ENCODE measurements around the gene KRT74.
"Not testable (repeated sequence)": the region's sequence is repeated elsewhere in the genome, so short reads cannot be mapped to it uniquely, and the experiment has no call there.

KRT74 gene

DNA sequence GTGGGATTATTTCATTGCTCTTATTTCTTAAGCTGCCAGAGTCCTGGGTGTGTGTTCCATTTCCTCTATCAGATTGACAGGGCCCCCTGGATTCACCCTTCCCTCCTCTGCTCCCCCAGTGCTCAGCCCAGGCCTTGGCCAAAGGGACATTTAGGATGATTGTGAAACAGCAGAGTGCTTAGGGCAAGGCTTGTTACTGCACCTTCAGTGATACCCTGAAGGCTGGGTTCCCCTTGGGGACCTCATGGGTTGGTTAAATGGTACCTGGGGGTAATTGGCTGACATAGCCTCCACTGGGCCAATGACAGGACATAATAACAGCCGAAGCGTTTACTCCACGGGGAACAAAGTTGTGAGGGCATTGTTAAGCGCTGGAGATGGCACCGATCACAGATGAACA lies 28.9 kb upstream of the KRT74 start:
- no peak for DNase-seq (ENCODE audit: low read depth in 3 of 3)

DNA sequence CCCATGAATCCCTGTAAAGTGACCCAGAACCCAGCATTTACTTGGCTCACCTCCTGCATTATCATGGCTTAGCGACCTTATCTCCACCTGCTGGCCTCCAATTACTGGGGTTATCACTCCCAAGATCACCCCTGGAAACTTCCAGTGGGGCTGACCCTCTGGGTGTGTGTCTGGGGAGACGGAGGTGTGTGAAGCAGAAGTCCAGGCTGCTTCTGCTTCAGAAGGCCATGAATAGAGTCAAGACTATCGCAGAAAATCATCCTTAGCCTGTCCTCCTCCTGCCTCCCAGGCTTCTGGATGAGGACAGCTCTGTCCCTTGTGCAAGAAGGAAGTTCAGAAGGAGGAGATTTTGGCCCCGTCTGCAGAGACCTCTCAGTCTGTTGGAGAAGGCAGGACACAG lies 28.0 kb upstream of the KRT74 start:
- no peak for DNase-seq (ENCODE audit: low read depth in 3 of 3)

DNA sequence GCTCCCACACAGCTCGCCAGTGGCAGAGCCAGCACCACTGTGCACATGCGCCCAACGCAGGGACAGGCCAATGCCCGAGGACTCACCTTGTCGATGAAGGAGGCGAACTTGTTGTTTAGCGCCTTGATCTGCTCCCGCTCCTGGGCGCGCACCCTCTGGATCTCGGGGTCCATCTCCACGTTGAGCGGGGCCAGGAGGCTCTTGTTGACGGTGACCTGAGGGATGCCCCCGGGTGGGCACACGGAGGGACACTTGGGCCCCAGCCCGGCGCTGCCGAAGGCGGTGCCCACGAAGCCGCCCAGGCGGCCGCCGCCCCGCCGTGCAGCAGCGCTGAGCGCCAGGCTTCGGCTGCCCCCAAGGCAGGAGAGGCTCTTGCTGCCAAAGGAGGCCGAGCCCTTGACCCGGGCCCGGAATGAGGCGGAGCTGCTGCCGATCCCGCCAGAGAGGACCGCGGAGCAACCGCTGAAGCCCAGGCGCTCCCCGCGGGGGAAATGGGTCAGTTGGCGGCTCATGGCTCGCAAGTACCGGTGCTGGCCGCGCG lies 27.4 kb upstream of the KRT74 start, which contains the start of gene KRT72:
Gene KRT72 (minus strand): TSS at position 523 of the 541 bp plus-strand sequence. CDS start 11 bp downstream, at position 512.
- no peak for DNase-seq (ENCODE audit: low read depth in 3 of 3)

DNA sequence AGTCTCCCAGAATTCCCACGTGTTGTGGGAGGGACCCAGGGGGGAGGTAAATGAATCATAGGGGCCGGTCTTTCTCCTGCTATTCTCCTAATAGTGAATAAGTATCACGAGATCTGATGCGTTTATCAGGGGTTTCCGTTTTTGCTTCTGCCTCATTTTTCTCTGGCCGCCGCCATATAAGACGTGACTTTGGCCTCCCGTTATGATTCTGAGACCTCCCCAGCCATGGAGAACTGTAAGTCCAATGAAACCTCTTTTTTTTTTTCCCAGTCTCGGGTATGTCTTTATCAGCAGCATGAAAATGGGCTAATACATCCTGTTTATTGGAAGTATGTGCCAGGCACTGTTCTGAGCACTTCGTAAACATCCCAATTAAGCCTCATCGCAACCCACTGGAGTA lies 26.8 kb upstream of the KRT74 start:
- no peak for DNase-seq (ENCODE audit: low read depth in 3 of 3)

DNA sequence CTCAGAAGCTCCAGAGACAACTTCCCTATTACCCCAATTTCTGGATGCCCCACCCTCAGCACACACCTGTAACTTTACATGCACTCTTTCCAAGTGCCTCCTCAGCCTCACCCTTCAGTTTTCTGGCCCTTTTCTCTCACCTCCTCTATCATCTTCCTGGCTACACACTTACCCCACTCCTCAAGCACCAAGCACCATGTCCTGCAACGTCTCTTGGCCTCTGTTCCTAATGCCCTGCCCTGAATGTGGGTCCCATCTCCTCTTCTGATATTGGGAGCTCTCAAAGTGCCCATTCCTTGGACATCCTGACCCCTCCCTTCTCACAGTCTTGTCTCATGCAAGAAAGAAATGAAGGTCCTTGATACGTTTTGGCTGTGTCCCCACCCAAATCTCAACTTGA lies 26.4 kb upstream of the KRT74 start:
- no peak for DNase-seq (ENCODE audit: low read depth in 3 of 3)

DNA sequence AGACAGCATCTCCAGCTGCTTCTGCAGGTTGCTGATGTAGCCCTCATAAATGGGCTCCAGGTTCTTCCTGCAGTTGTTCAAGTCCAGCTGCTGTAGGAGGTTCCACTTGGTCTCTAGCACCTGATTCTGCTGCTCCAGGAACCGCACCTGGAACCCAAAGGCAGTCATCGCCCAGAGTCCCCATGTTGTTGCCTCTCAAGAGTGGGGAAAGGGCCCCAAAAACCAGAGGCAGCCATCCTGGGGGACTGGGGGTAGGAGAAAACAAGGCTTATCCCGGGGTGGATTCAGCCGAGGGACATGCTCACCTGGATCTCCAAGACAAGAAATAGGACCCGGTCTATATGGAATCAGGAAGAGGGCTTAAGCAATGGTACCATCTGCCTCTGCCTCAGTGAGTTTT lies 25.3 kb upstream of the KRT74 start:
- DNase-seq (ENCODE audit: low read depth in 3 of 3) = no peak

DNA sequence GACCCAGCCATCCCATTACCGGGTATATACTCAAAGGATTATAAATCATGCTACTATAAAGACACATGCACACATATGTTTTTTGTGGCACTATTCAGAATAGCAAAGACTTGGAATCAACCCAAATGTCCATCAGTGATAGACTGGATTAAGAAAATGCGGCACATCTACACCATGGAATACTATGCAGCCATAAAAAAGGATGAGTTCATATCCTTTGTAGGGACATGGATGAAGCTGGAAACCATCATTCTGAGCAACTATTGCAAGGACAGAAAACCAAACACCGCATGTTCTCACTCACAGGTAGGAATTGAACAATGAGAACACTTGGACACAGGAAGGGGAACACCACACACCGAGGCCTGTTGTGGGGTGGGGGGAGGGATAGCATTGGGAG lies 20.6 kb upstream of the KRT74 start:
- not testable (repeated sequence) for DNase-seq (ENCODE audit: low read depth in 3 of 3)

DNA sequence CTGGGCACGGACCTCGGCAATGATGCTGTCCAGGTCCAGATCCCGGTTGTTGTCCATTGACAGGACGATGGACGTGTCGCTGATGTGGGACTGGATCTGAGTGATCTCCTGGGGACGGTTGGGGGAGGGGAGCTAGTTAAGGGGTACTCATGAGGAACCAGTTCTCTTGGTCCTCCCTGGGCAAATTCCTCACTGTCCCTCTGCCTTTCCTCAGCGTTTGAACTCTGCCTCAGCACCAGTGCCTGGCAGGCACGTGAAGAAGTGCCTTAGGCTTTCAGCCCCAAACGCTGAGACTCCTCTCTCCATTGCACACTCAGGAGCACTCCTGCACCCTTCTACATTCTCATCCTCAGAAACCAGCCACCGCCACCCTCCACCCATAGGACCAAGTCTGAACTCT lies 17.9 kb upstream of the KRT74 start:
- DNase-seq (ENCODE audit: low read depth in 3 of 3) = no peak

DNA sequence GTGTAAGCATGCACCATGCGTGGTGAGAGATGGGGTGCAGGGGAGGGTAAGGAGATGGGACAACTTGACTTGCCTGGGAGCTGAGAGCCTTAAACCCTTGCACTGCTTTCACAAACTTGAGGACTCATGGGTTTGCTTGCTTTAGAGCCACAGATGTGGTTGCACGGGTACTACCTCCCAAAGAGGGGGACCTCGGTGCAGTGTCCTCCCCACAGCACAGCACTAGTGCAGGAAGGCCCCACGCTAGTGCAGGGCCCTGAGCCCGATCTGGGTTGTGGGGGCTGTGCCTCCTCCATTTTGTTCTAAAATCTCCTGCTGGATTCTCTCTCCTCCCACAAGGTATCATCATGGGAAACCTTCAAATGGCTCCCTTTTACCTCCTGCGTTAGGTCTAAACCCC lies 16.4 kb upstream of the KRT74 start:
- DNase-seq (ENCODE audit: low read depth in 3 of 3) = no peak

DNA sequence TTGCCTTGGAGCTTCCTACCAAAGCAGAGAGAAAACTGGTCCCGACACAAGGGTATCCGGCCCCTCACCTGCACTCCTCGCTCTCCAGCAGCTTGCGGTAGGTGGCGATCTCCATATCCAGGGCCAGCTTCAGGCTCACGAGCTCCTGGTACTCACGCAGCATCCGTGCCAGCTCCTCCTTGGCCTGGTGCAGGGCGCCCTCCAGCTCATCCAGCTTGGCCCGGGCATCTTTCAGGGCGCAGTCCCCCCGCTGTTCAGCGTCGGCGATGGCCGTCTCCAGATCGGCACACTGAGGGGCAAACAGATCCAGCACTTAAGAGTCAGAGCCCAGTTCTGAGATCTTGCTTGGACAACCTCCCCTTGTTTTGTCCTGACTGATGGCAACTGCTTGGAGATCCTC lies 13.9 kb upstream of the KRT74 start:
- DNase-seq (ENCODE audit: low read depth in 3 of 3) = no peak

DNA sequence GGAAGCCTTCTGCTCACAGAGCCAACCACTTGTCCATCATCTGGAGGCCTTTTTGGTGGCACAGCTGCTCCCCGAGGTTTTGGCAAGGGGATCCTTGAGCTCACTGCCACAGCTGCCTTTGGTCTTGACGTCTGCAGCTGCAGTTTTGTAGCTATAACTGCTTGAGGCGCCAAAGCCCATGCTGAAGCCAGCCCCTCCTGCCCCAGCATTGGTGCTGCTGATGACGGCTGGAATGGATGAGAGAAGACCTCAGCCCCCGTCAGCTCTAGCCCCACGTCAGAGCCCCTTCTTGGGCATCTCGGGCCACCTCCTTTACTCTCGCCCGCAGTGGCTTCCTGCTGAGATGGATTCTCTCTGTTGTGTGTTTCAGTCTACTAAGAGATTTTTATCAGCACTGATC lies 12.3 kb upstream of the KRT74 start:
- peak in 1 of 3 experiments; percentile 19 for DNase-seq (ENCODE audit: low read depth in 3 of 3)

DNA sequence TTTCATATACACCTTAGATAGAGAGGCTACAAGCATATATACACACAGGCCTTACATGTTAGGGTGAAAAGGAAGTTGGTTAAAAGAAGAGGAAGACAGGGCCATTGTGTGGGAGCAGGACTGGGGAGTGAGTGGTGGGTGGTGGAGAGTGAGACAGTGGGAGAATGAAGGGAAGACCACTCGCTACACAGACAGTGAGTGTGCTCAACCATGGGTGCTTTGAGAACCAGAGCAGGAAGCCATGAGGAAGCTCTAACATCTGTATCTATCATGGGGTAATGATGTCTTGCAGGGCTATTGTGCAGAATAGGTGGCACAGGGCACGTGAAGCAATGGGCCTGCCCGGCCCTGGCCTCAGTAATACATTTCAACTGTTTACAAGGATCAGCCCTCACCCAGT lies 11.4 kb upstream of the KRT74 start:
- no peak for DNase-seq (ENCODE audit: low read depth in 3 of 3)

DNA sequence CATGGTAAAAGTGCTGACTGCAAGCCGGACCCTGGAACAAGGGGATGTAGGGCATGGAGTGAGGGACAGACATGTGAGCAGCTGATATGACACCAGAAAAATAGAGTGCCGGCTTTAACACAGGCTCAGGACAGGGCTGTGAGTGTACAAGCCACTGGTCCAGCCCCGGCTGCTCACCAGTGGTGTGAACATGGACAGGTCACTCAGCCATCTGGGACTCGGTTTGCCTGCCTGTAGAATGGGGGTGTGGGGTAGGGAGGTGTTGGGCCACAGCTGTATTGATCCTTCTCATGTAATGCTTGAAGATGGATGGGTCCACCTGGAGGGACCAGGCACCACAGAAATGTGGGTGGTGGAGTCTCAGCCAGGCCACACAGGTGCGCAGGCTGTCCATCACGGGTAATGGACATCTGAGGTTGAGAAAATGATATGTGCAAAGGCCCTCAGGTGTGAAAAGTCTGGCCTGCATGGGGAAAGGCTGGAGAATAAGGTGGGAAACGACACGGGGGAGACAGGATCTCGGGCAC lies 10.6 kb upstream of the KRT74 start:
- DNase-seq (ENCODE audit: low read depth in 3 of 3) = no peak

DNA sequence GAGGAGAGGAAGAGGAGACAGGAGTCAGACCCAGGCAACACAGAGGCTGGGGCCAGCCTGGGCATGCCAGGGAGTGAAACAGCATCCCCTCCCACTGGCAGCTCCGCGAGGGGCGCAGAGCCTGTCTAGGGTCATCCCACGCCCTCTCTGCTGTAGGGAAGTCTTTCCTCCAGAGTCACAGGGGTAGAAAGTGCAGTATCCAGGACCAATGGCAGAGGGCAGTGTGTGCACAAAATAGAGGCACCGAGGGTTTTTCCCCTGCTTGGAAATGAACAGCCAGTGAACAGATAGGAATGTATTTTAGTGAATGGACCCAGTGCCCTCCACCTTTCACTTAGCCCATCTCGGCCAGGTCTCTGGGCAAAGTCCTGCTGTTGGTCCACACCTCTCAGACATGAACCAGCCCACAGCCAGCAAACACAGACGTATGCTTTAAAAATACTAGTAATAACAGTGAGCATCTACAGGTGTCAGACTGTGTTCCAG lies 9.4 kb upstream of the KRT74 start:
- DNase-seq (ENCODE audit: low read depth in 3 of 3) = peak; percentile 30 to 54 (median 50)

DNA sequence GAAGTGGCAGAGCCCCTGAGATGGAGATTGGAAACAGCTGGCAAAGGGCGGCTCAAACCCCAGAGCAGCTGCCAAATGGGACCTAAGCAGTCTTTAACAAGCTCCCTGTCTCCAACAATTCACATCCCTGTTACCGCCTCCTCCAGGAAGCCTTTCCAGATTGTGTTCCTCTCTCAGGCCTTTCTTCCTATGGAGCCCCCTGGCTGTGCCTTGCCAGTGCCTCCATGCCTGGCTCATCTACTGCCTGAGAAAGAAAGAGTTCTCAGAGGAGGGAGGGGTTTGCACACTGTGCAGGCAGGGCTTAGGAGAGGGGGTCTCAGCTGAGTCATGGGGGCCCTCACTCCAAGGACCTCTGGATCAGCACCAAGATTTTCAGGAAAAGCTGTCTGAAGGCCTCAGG lies 8.8 kb upstream of the KRT74 start:
- DNase-seq (ENCODE audit: low read depth in 3 of 3) = no peak

DNA sequence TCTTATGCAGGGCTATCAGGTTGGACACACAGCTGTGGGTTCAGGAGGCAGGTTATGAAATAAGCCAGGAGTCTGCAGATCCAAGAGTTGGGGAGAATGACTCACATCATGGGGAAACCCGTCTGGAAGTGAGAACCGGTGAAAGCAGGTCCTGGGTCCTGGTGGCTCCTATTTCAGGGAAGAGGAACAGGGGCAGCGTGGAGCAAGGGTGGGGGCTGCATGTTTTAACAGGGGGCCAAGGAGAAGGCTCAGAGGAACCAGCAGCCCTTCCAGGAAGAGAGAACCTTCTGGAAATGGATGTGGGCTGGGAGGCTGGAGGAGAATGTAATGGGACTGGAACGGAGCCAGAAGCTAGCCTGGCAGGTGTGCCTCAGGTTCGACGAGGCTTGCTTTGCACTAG lies 7.8 kb upstream of the KRT74 start:
- no peak for DNase-seq (ENCODE audit: low read depth in 3 of 3)

DNA sequence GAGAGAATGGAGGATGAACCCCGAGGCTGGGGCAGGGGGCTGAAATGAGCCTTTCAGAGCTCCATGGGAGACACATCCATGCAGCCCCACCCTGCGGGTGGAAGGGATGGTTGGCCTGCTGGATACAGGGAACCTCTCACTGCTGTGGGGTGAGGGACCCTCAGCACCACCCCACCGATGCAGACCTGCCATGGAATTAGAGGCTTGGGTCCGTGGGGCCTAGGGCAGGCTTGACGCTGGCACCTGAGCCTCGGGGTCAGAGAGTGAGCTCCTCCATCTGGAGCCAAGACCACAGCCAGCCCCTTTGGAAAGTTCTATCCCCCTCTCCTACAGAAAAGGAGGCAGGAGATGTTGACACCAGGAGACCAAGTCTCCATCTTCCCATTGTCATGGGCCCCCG lies 7.4 kb upstream of the KRT74 start:
- no peak for DNase-seq (ENCODE audit: low read depth in 3 of 3)

DNA sequence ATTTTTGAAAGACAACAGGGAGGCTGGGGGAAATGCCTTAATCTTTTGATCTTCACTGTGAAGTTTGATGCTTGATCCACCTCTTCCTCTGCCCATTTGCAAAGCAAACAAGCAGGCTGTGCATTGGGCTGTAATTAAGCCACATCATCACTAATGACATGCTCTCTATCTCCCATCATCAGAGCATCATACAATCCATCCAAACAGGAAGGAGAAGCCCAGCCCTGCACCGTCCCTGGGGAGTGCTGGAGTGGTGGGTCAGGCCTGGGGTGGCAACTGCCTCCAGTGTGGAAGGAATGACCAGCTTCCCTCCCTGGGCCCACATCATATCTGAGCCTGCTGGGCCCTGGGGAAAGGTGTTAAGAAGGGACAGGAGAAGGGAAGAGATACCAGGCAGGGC lies 6.9 kb upstream of the KRT74 start:
- DNase-seq (ENCODE audit: low read depth in 3 of 3) = no peak

DNA sequence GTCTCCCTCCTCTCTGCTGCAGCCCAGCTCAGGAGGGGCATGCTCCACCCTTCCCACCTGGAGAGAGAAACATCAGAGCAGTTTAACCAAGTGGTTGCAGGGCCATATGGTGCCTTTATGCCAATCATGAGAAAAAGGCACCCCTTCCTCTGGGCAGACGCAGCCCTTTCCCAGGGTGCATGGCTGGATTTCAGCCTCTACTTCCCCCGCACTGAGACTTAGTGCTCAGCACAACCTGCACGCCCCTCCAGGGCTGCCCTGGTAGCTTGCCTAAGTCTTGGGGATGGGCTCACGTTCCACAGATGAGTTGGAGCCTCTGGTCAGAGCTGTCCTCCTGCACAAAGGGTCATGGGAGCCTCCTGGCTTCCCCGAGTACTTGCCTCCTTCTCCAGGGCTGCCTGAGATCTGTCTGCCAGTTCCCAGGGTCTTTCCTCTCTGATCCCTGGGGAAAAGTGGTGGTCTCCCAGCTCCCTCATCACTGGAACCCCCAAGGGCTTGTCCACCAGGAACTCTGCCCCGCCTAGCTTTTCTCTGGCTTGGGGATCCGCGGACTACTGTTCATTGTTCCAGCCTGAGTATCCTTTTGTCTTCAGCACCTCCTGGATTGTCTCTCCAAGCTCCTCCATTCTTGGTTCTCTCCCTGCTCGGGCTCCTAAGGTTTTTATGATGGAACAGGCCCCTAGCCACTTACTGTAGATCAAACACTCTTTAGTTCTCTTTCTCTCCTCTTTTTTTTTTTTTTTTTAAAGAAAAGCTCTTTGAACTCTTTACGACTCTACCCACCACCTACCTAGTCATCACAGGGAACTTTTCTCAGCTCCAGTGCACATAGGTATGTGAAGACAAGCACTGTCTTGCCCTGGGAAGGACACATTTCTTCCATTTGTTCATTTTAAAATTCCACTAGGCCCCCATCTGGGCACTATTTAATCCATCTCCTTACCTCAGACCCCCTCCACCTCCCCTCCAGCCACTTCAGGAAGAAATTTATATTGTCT lies 6.1 kb upstream of the KRT74 start:
- no peak for DNase-seq (ENCODE audit: low read depth in 3 of 3)

DNA sequence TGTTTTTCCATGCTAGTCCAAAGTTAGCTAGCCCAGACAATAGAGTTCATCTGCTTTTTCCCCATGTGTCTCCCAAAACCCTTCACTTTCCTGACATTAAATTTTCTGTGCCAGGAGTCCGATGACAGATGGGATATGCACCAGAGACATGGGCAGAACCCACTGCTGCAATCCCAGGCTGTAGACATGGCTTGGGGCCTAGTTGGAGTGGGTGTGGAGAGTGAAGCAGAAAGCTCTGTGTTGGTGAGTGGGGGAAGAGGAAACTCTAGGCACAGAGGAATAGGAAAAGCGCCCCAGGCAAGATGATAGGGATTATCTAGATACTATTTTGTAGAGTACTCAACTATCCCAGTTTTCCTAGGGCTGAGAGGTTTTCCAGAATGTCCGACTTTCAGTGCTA lies 4.8 kb upstream of the KRT74 start:
- DNase-seq (ENCODE audit: low read depth in 3 of 3) = no peak

DNA sequence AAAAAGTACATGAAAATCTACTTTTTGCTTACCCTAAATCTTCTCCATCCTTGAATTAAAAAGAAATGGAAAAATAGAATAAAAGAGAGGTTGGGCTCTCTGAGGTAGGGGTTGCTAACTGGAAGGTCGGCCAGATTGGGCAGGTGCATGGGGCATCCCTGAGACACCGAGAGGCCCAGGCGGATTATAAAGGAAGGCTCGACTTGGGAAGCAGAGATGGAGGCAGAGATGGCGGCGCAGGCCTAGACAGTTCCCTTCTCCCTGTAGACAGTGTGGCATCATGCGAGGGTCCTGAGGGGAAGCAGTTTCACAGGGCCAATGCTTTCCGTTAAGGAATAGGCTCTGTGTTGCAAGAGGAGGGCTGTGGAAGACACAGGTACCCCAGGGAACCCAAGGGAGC lies 3.7 kb upstream of the KRT74 start:
- DNase-seq (ENCODE audit: low read depth in 3 of 3) = no peak

DNA sequence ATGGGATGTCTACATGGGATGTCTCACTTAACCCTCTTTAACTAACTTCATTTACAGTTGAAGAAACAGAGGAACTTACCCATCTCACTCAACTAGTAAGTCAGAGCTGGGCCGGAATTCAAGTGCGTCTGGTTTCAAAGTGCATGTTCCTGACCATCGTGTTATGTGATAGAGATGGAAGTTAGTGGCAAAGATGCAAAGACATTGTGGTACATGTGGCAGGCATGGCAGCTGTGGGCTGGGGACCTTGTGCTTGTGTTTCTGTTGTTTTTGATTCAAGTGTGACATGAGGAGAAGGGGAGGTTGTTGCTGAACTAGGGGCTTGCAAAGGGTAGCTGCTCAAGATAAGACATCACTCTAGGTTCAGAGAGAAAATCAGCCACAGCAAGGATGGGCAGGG lies 2.3 kb upstream of the KRT74 start:
- no peak for DNase-seq (ENCODE audit: low read depth in 3 of 3)

DNA sequence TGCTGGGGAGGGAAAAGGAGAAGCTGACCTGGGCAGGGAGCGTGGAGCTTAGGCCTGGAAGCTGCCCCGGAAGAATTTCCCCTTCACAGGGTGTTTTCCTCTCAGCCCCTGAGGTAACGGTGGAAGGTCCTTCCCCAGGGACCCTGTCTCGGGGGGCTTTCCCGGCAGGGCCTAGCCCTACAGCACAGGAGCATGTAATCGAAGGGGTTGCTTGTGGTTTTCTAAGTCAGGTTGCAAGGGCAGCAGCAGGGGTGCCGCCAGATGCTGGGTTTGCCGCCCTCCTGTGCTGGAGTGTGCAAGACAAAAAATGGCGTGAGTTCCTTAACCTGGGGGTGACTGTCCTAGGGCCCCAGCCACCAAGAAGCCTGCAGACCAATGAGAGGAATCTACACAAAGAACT lies 1.6 kb upstream of the KRT74 start:
- no peak for DNase-seq (ENCODE audit: low read depth in 3 of 3)
